ENCODE data around the gene MARK3. TPM values are rescaled to one million over a fixed set of nuclear protein-coding genes. Genes with fewer than 3 reads are reported as not detected.
A peak's percentile ranks its signal among the peaks of the same experiment; 100 is the strongest.

Gene MARK3
- total and polyA plus RNA-seq, 10 of the 15 experiments (the other 5 are each of a cell fraction or from before 2014, with no cell fraction given), result 10.7 to 75.1 (median 41.4) TPM

GRCh38 chr14:103339561-103339960 is 45.7 kb upstream of the MARK3 start (continued):
- TF ChIP-seq, protein P1, sequence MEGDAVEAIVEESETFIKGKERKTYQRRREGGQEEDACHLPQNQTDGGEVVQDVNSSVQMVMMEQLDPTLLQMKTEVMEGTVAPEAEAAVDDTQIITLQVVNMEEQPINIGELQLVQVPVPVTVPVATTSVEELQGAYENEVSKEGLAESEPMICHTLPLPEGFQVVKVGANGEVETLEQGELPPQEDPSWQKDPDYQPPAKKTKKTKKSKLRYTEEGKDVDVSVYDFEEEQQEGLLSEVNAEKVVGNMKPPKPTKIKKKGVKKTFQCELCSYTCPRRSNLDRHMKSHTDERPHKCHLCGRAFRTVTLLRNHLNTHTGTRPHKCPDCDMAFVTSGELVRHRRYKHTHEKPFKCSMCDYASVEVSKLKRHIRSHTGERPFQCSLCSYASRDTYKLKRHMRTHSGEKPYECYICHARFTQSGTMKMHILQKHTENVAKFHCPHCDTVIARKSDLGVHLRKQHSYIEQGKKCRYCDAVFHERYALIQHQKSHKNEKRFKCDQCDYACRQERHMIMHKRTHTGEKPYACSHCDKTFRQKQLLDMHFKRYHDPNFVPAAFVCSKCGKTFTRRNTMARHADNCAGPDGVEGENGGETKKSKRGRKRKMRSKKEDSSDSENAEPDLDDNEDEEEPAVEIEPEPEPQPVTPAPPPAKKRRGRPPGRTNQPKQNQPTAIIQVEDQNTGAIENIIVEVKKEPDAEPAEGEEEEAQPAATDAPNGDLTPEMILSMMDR (IDR thresholded peaks at IDR 0.05 in 2 of 3, conservative IDR thresholded peaks at IDR 0.05 in 1 of 3; ENCODE audit: control insufficient read depth in 2 of 3, extremely low read depth in 1 of 3, insufficient read depth in 1 of 3, low read depth in 3 of 3, low read length in 3 of 3), result no peak
- TF ChIP-seq NBN (IDR thresholded peaks at IDR 0.05) (no peak), GATAD2B (conservative IDR thresholded peaks at IDR 0.05; ENCODE audit: low read depth) (no peak), SMARCA5 (IDR thresholded peaks at IDR 0.05) (no peak), SIX5 (IDR thresholded peaks at IDR 0.05; ENCODE audit: low read depth, low read length, severe bottlenecking) (no peak)
- TF ChIP-seq, protein P2, sequence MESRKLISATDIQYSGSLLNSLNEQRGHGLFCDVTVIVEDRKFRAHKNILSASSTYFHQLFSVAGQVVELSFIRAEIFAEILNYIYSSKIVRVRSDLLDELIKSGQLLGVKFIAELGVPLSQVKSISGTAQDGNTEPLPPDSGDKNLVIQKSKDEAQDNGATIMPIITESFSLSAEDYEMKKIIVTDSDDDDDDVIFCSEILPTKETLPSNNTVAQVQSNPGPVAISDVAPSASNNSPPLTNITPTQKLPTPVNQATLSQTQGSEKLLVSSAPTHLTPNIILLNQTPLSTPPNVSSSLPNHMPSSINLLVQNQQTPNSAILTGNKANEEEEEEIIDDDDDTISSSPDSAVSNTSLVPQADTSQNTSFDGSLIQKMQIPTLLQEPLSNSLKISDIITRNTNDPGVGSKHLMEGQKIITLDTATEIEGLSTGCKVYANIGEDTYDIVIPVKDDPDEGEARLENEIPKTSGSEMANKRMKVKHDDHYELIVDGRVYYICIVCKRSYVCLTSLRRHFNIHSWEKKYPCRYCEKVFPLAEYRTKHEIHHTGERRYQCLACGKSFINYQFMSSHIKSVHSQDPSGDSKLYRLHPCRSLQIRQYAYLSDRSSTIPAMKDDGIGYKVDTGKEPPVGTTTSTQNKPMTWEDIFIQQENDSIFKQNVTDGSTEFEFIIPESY (IDR thresholded peaks at IDR 0.05), result no peak

DNA sequence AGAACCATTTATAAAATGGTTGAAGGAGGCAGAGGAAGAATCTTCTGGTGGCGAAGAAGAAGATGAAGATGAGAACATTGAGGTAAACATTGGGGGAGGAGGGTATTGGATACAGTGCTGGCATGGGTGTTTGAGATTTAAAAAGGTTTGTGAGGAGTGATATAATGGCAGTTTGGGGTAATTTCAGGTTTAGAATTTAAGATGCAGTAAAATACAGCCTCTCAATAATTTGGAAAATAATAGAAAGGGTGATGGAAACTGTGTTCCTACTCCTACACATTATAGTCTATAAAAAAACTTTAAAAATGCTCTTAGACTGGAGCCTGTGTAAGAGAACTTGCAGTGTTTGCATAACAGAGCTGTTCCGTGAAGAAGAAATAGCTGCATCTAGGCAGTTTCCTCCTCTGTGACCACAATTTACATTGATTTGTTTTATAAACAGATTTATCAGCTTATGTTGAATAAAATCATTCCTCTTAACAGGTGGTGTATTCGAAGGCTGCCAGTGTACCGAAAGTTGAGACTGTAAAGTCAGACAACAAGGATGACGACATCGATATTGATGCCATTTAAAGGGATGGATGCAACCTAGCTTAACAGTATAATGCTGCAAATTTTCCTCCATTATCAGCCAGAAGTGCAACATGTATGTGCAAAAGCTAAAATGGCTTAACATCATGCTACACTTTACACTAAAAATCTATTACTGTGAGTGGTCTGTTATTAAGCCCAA is 44.6 kb upstream of the MARK3 start:
- in situ Hi-C loops (cut with MboI) (no loop called here), intact Hi-C loops (cut with micrococcal nuclease; ENCODE audit: unreplicated experiment) (no loop called here)
- SMC1A ChIA-PET (ENCODE audit: uncharacterized antibody, unreplicated experiment), result no interaction called here
- H3K36me3 ChIP-seq (ENCODE audit: control insufficient read depth in 2 of 2, insufficient read depth in 2 of 2, low read length in 1 of 2), result peaks cover 21 to 78% of the 10 kb centered on the region in 2 experiments
- CTCF ChIA-PET, result interaction anchor here (0.8 to 6.6 kb wide), 3 partner anchors 14 to 51 kb away, joined by 3 to 38 read pairs (median 3); no protein-coding TSS in a partner anchor
- RAD21 ChIA-PET (ENCODE audit: unreplicated experiment), result no interaction called here
- H3K79me2 ChIP-seq (ENCODE audit: control insufficient read depth, insufficient read depth, low read length), result peaks cover 25% of the 10 kb centered on the region
- POLR2A ChIA-PET, result interaction anchor here (0.8 kb wide), 1 partner anchor 38 kb away, joined by 3 read pairs; no protein-coding TSS in a partner anchor
- BruUV-seq (replicated peaks), result TSS peak; percentile 0
- 0 out of 2 replicates have a peak, but pooled peaks cover 8% of the 10 kb centered on the region for H4K20me1 ChIP-seq (ENCODE audit: control insufficient read depth, insufficient read depth)
- TF ChIP-seq POLR2AphosphoS5 (IDR thresholded peaks at IDR 0.05; ENCODE audit: low read length), result peak; percentile 60; the same call in 1 of the 2 replicates
- no peak for TF ChIP-seq ZNF384 (IDR thresholded peaks at IDR 0.05; ENCODE audit: borderline replicate concordance, low read depth, low read length)
- no peak overlapping the region for H3K4me3 ChIP-seq
- H3K9ac ChIP-seq (ENCODE audit: control insufficient read depth, insufficient read depth, low read length), result no peak overlapping the region
- no peak overlapping the region for H3K4me2 ChIP-seq (ENCODE audit: control insufficient read depth, insufficient read depth)
- DNase-seq (ENCODE audit: low read depth, low spot score), result no peak
- peaks cover 5% of the 10 kb centered on the region; the same call in 1 of the 2 replicates for H3K4me1 ChIP-seq (ENCODE audit: control insufficient read depth, insufficient read depth, low read length)
- H3K9me3 ChIP-seq (replicated peaks; ENCODE audit: control insufficient read depth, insufficient read depth, low read length), result no peaks in the 10 kb centered on the region
- H2AFZ ChIP-seq (ENCODE audit: control insufficient read depth, low read depth, low read length), result no peak overlapping the region
- no peak overlapping the region for H3K27ac ChIP-seq (ENCODE audit: control insufficient read depth, insufficient read depth)
- WGBS (ENCODE audit: insufficient coverage, insufficient replicate concordance, low lambda C conversion rate, missing lambda C conversion rate), result 82% methylated on average over 6 of the region's 6 CpGs
- no peak for ATAC-seq
- no peak for FAIRE-seq
- no peaks in the 10 kb centered on the region for H3K27me3 ChIP-seq (replicated peaks in 1 of 2; ENCODE audit: control insufficient read depth in 2 of 2, insufficient read depth in 2 of 2, low read length in 1 of 2)

Data from GM12878 (cell line).